K562 (cell line): Measurements from ENCODE around the gene MAP3K13. TPM values are rescaled to one million over a fixed set of nuclear protein-coding genes. Genes with fewer than 3 reads are reported as not detected.

Experiments used
- REST ChIP-seq, 2 experiments: fragments of 450-650 bp; formaldehyde crosslinking in 1 of 2; IDR thresholded peaks; 2 replicates each; pipeline versions ENCODE4 v1.4.0 to v1.6.1; 2014 to 2020; ENCODE audit warnings: mild to moderate bottlenecking in 2 of 2, borderline replicate concordance in 1 of 2, low read depth in 1 of 2
- SNAPC5 ChIP-seq: fragments of 250-450 bp; sonication (Bioruptor Pico); IDR thresholded peaks from 2 replicates; pipeline ENCODE4 v1.8.0; 2021; ENCODE audit warnings: moderate library complexity, mild to moderate bottlenecking, inconsistent platforms
- ZNF134 ChIP-seq: fragments of 250-450 bp; sonication (Bioruptor Pico); conservative IDR thresholded peaks from 2 replicates; pipeline ENCODE4 v1.4.0; 2020
- ZNF668 ChIP-seq: fragments of 250-450 bp; sonication (Bioruptor Pico); IDR thresholded peaks from 2 replicates; pipeline ENCODE4 v1.8.0; 2022; ENCODE audit warnings: mild to moderate bottlenecking, inconsistent platforms
- polyA plus RNA-seq, 8 experiments: library from polyadenylated mRNA; depleted of rRNA in 4 of 8; stranded (reverse) in 5 of 8; unstranded in 3 of 8; fragments of >200 nt; fragmentation: Nextera tagmentation in 2 of 8; fragmentation: Illumina TruSeq in 1 of 8; extraction: Ambion mirVana in 2 of 8; extraction: Trizol in 1 of 8; gene quantifications; 2 replicates each; pipeline versions ENCODE4 v1.2.1 to v1.2.3, GENCODE V29; 2011 to 2014; ENCODE audit warnings: inconsistent platforms in 1 of 8, missing spikeins in 1 of 8
- total RNA-seq, 7 experiments: library from RNA; depleted of rRNA in 6 of 7; stranded (reverse); fragments of >200 nt in 6 of 7; fragmentation: Illumina TruSeq in 2 of 7; extraction: Trizol in 2 of 7; gene quantifications; 2 replicates each; pipeline versions ENCODE4 v1.2.1 to v1.2.3, GENCODE V29; 2011 to 2021; ENCODE audit warnings: low replicate concordance in 1 of 7

The MAP3K13 gene
- total and polyA plus RNA-seq, 9 of the 15 experiments (the other 6 are each of a cell fraction or from before 2014, with no cell fraction given), result 0.04 to 0.32 (median 0.15) TPM; not detected in 2

DNA sequence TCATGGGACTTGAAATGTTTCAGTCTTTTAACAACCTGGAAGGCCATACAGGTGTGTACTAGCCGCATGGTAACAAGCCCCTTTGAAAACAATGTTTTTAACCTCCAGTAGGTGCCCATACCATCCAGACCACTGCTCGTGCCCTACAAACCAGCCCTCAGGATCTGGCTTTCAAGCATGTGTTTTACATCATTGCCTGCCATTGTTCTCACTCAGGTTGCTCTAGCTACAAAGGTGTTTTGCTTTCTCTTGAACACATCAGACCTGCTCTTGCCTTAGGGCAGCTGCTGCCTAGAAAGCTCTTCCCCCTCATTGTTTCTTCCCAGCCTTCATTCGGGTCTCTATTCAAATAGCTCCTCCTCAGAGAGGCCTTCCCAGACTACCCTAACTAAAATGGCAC is 32.3 kb upstream of the MAP3K13 start (continued):
- TF ChIP-seq REST (IDR thresholded peaks at IDR 0.05; ENCODE audit: borderline replicate concordance), result no peak
- no peak for TF ChIP-seq REST (CRISPR knock-in tag; IDR thresholded peaks at IDR 0.05; ENCODE audit: low read depth)
- no peak for TF ChIP-seq ZNF134 (CRISPR knock-in tag)
- TF ChIP-seq SNAPC5 (CRISPR knock-in tag), result no peak
- TF ChIP-seq ZNF668, result no peak
